A549 (cell line): ENCODE data around the gene TMEM255A. TPM values are rescaled to one million over a fixed set of nuclear protein-coding genes. Genes with fewer than 3 reads are reported as not detected.
A peak's percentile ranks its signal among the peaks of the same experiment; 100 is the strongest.

Experiments
- ATAC-seq, 2 experiments: fragments of 200-7000 bp in 1 of 2; fragments of >200 bp in 1 of 2; cut with Nextera tagmentation in 1 of 2; cut with Tn5 transposase in 1 of 2; 3 replicates each; pipeline versions ENCODE4 v1.8.0 to v1.9.1; 2018 to 2020; ENCODE audit warnings: mild to moderate bottlenecking in 1 of 2, moderate library complexity in 1 of 2
- CTCF ChIA-PET: fragments of 300-600 bp; sonication (Branson Sonifier 250); formaldehyde crosslinking; extraction: SDS; loops from one replicate; lab custom pipeline; 2021; ENCODE audit warnings: antibody characterized with exemption, inconsistent platforms; lab: Yijun Ruan, JAX
- POLR2A ChIA-PET: fragments of 350-600 bp; formaldehyde crosslinking; extraction: SDS; loops from one replicate; lab custom pipeline; 2021; ENCODE audit warnings: antibody characterized with exemption, inconsistent platforms; lab: Yijun Ruan, JAX
- DNase-seq, 2 experiments: peaks; one replicate each; pipeline versions ENCODE4 v3.0.0 to v3.0.0-alpha.2; 2011 to 2016; ENCODE audit warnings: low read depth in 1 of 2, low spot score in 1 of 2
- FAIRE-seq: peaks from 2 replicates; lab custom pipeline; 2011; peaks lifted over from hg19 to GRCh38; lab: Jason Lieb, UNC
- H3K27ac ChIP-seq, 2 experiments: fragments of >200 bp; sonication (Bioruptor Twin); formaldehyde crosslinking; 3 replicates each; pipeline ENCODE4 v1.5.1; 2016 to 2017
- H3K4me1 ChIP-seq: fragments of >200 bp; sonication (Bioruptor Twin); formaldehyde crosslinking; 3 replicates; pipeline ENCODE4 v1.6.1; 2016
- H3K4me2 ChIP-seq: fragments of >200 bp; sonication (Bioruptor Twin); formaldehyde crosslinking; 3 replicates; pipeline ENCODE4 v1.6.1; 2016
- H3K4me3 ChIP-seq: fragments of >200 bp; sonication (Bioruptor Twin); formaldehyde crosslinking; 3 replicates; pipeline ENCODE4 v1.5.1; 2016
- H3K9me3 ChIP-seq: fragments of >200 bp; sonication (Bioruptor Twin); formaldehyde crosslinking; 3 replicates; pipeline ENCODE4 v1.6.1; 2016
- BCL3 ChIP-seq: fragments of >200 bp; sonication (Bioruptor Twin); formaldehyde crosslinking; IDR thresholded peaks from 3 replicates; pipeline ENCODE4 v1.6.1; 2016
- BHLHE40 ChIP-seq: IDR thresholded peaks from 2 replicates; pipeline ENCODE4 v1.6.1; 2012; ENCODE audit warnings: low read depth, low read length, inconsistent platforms
- CBX2 ChIP-seq: fragments of 200-600 bp; sonication (generic); IDR thresholded peaks from 2 replicates; pipeline ENCODE4 v1.6.1; 2016; ENCODE audit warnings: low read depth, mild to moderate bottlenecking, borderline replicate concordance
- CHD2 ChIP-seq: fragments of 150-350 bp; IDR thresholded peaks from 2 replicates; pipeline ENCODE4 v1.6.1; 2014; ENCODE audit warnings: low read length; ENCODE audit not compliant: partially characterized antibody
- E2F6 ChIP-seq: IDR thresholded peaks from 2 replicates; pipeline ENCODE4 v1.6.1; 2012; ENCODE audit warnings: low read depth, borderline replicate concordance
- EP300 ChIP-seq, 2 experiments: fragments of >200 bp; sonication (Bioruptor Twin); formaldehyde crosslinking; IDR thresholded peaks; 2 replicates in 1 of 2; 3 replicates in 1 of 2; pipeline ENCODE4 v1.6.1; 2016 to 2017
- ESRRA ChIP-seq: fragments of 150-350 bp; IDR thresholded peaks from 2 replicates; pipeline ENCODE4 v1.6.1; 2014; ENCODE audit warnings: mild to moderate bottlenecking, low read length, borderline replicate concordance
- FOSB ChIP-seq: fragments of 250-450 bp; sonication (Bioruptor Pico); IDR thresholded peaks from 2 replicates; pipeline ENCODE4 v1.5.0; 2020; ENCODE audit warnings: mild to moderate bottlenecking, moderate library complexity
- HES2 ChIP-seq: fragments of >200 bp; sonication (Bioruptor Twin); formaldehyde crosslinking; IDR thresholded peaks from 2 replicates; pipeline ENCODE4 v1.6.1; 2016
- HEYL ChIP-seq: fragments of 250-450 bp; sonication (Bioruptor Pico); IDR thresholded peaks from 2 replicates; pipeline ENCODE4 v1.8.0; 2021; ENCODE audit warnings: mild to moderate bottlenecking, moderate library complexity
- KDM5A ChIP-seq: fragments of 200-600 bp; sonication (generic); IDR thresholded peaks from 2 replicates; pipeline ENCODE4 v1.6.1; 2016; ENCODE audit warnings: antibody characterized with exemption, mild to moderate bottlenecking
- MAZ ChIP-seq: fragments of 150-350 bp; IDR thresholded peaks from 2 replicates; pipeline ENCODE4 v1.6.1; 2014; ENCODE audit warnings: antibody characterized with exemption, low read depth, low read length, borderline replicate concordance
- MYC ChIP-seq: IDR thresholded peaks from 2 replicates; pipeline ENCODE4 v1.6.1; 2012; ENCODE audit warnings: mild to moderate bottlenecking, inconsistent platforms, low read length, improper control_type of control experiment, borderline replicate concordance
- NFE2L2 ChIP-seq: fragments of 150-350 bp; conservative IDR thresholded peaks from 2 replicates; pipeline ENCODE4 v1.6.1; 2014; ENCODE audit warnings: low read length
- NR3C1 ChIP-seq: fragments of >200 bp; sonication (Bioruptor Twin); formaldehyde crosslinking; IDR thresholded peaks from 3 replicates; pipeline ENCODE4 v1.6.1; 2017
- PBX3 ChIP-seq: IDR thresholded peaks from 2 replicates; pipeline ENCODE4 v1.6.1; 2012
- POLR2AphosphoS2 ChIP-seq: conservative IDR thresholded peaks from 2 replicates; pipeline ENCODE4 v1.6.1; 2012; ENCODE audit warnings: low read length, improper control_type of control experiment, inconsistent platforms
- RAD21 ChIP-seq, 2 experiments: fragments of >200 bp in 1 of 2; sonication (Bioruptor Twin) in 1 of 2; formaldehyde crosslinking in 1 of 2; IDR thresholded peaks in 1 of 2; conservative IDR thresholded peaks in 1 of 2; 2 replicates in 1 of 2; 3 replicates in 1 of 2; pipeline ENCODE4 v1.6.1; 2012 to 2018; ENCODE audit warnings: inconsistent platforms in 1 of 2
- RARB ChIP-seq: fragments of 250-450 bp; sonication (Bioruptor Pico); IDR thresholded peaks from 2 replicates; pipeline ENCODE4 v1.8.0; 2021; ENCODE audit warnings: mild to moderate bottlenecking, moderate library complexity
- RCOR1 ChIP-seq: fragments of 150-350 bp; IDR thresholded peaks from 2 replicates; pipeline ENCODE4 v1.6.1; 2014; ENCODE audit warnings: antibody characterized with exemption, low read length, low read depth
- RFX5 ChIP-seq: fragments of 450-650 bp; IDR thresholded peaks from 2 replicates; pipeline ENCODE4 v1.7.1; 2014; ENCODE audit warnings: antibody characterized with exemption, mild to moderate bottlenecking, moderate library complexity
- RNF2 ChIP-seq: fragments of 200-600 bp; sonication (generic); IDR thresholded peaks from 2 replicates; pipeline ENCODE4 v1.6.1; 2016; ENCODE audit warnings: low read depth, mild to moderate bottlenecking, antibody characterized with exemption, moderate library complexity, borderline replicate concordance
- TFCP2L1 ChIP-seq: fragments of 250-450 bp; sonication (Bioruptor Pico); IDR thresholded peaks from 2 replicates; pipeline ENCODE4 v1.5.0; 2021; ENCODE audit warnings: mild to moderate bottlenecking
- ZFP36 ChIP-seq: fragments of 450-650 bp; IDR thresholded peaks from 2 replicates; pipeline ENCODE4 v1.6.1; 2014; ENCODE audit warnings: borderline replicate concordance; ENCODE audit not compliant: partially characterized antibody
- ZNF302 ChIP-seq: fragments of 250-450 bp; sonication (Bioruptor Pico); IDR thresholded peaks from 2 replicates; pipeline ENCODE4 v1.9.0; 2021; ENCODE audit warnings: inconsistent platforms, mild to moderate bottlenecking, moderate library complexity
- ZSCAN20 ChIP-seq: fragments of 250-450 bp; sonication (Bioruptor Pico); IDR thresholded peaks from 2 replicates; pipeline ENCODE4 v1.8.0; 2022; ENCODE audit warnings: mild to moderate bottlenecking, moderate library complexity
- WGBS: methylation state at CpG from one replicate; pipeline ENCODE4 v1.1.6; 2017; ENCODE audit errors: missing lambda C conversion rate; 5-methylcytosine and 5-hydroxymethylcytosine counted together
- polyA plus RNA-seq, 4 experiments: library from polyadenylated mRNA; depleted of rRNA in 3 of 4; stranded (reverse); fragments of >200 nt; fragmentation: RNase III in 1 of 4; extraction: RNeasy Plus Mini Kit Qiagen cat#74134 plus additional on column Dnase treatment in 1 of 4; gene quantifications; 2 replicates in 3 of 4; 3 replicates in 1 of 4; pipeline ENCODE4 v1.2.3, GENCODE V29; 2011 to 2017
- TF ChIP-seq, protein P1 (sequence below): fragments of 450-650 bp; IDR thresholded peaks from 2 replicates; pipeline ENCODE4 v1.6.1; 2014; ENCODE audit warnings: antibody characterized with exemption
- TF ChIP-seq, protein P2 (sequence below): fragments of 200-600 bp; sonication (generic); IDR thresholded peaks from 2 replicates; pipeline ENCODE4 v1.6.1; 2016; ENCODE audit warnings: antibody characterized with exemption, mild to moderate bottlenecking, moderate library complexity

The TMEM255A gene
- polyA plus RNA-seq, 2 of the 4 experiments (the other 2 are of a cell fraction), result 0.03 to 0.16 TPM

DNA sequence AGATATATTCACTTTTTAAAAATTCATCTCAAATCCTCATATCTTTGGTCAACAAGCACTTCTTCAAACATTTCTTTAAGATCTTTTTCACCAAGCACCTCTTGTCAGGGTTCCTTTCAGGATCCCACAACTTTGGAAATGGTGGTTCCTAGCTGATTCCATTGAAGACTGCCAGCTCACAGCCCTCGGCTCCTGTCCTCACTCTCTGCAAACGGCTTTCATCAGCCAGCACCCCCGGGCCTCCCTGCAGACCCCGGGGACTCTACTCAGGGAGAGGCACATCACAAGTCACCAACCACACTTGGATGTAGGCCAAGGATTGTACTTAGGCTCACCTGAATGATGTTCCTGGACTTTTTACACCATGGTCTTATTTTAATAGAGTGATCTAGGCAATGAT is 40.7 kb downstream of the TMEM255A start:
- no peak for DNase-seq
- FAIRE-seq, result no peak
- Histone ChIP-seq H3K4me2 (no peak overlapping the region), H3K27ac (no peak overlapping the region), H3K4me3 (no peak overlapping the region), H3K4me1 (no peaks in the 10 kb centered on the region), H3K9me3 (no peaks in the 10 kb centered on the region)
- no peak for ATAC-seq
- POLR2A ChIA-PET, result no interaction called here
- 11% methylated on average over 4 of the region's 4 CpGs for WGBS
- no peak for TF ChIP-seq EP300 (IDR thresholded peaks at IDR 0.05)
- no peak for TF ChIP-seq MAZ
- no peak for TF ChIP-seq BCL3
- TF ChIP-seq ZNF302 (CRISPR knock-in tag), result no peak
- no peak for TF ChIP-seq HEYL (CRISPR knock-in tag)
- no peak for TF ChIP-seq RFX5
- no peak for TF ChIP-seq RNF2
- TF ChIP-seq PBX3, result no peak
- TF ChIP-seq POLR2AphosphoS2, result no peak
- TF ChIP-seq ZFP36, result no peak
- no peak for TF ChIP-seq ZSCAN20 (CRISPR knock-in tag)
- TF ChIP-seq CHD2, result no peak
- no peak for TF ChIP-seq TFCP2L1 (CRISPR knock-in tag)
- no peak for TF ChIP-seq RAD21 (conservative IDR thresholded peaks at IDR 0.05 in 1 of 2, IDR thresholded peaks at IDR 0.05 in 1 of 2)
- TF ChIP-seq RCOR1, result no peak
- TF ChIP-seq NFE2L2, result no peak
- TF ChIP-seq ESRRA, result no peak
- TF ChIP-seq, protein P1, sequence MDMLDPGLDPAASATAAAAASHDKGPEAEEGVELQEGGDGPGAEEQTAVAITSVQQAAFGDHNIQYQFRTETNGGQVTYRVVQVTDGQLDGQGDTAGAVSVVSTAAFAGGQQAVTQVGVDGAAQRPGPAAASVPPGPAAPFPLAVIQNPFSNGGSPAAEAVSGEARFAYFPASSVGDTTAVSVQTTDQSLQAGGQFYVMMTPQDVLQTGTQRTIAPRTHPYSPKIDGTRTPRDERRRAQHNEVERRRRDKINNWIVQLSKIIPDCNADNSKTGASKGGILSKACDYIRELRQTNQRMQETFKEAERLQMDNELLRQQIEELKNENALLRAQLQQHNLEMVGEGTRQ, result no peak
- no peak for TF ChIP-seq NR3C1
- CTCF ChIA-PET, result interaction anchor here (0.7 kb wide), 1 partner anchor 16 kb away, joined by 3 read pairs; no protein-coding TSS in a partner anchor

- no peak overlapping the region for H3K4me3 ChIP-seq
- DNase-seq, result no peak
- ChIA-PET CTCF (no interaction called here), POLR2A (no interaction called here)
- no peak overlapping the region for H3K27ac ChIP-seq
- H3K4me2 ChIP-seq, result no peak overlapping the region
- no peaks in the 10 kb centered on the region for H3K9me3 ChIP-seq
- H3K4me1 ChIP-seq, result no peaks in the 10 kb centered on the region
- no peak for ATAC-seq
- peak; percentile 7 for FAIRE-seq
- WGBS, result 54% methylated on average over 1 of the region's 1 CpG
- TF ChIP-seq, protein P2, sequence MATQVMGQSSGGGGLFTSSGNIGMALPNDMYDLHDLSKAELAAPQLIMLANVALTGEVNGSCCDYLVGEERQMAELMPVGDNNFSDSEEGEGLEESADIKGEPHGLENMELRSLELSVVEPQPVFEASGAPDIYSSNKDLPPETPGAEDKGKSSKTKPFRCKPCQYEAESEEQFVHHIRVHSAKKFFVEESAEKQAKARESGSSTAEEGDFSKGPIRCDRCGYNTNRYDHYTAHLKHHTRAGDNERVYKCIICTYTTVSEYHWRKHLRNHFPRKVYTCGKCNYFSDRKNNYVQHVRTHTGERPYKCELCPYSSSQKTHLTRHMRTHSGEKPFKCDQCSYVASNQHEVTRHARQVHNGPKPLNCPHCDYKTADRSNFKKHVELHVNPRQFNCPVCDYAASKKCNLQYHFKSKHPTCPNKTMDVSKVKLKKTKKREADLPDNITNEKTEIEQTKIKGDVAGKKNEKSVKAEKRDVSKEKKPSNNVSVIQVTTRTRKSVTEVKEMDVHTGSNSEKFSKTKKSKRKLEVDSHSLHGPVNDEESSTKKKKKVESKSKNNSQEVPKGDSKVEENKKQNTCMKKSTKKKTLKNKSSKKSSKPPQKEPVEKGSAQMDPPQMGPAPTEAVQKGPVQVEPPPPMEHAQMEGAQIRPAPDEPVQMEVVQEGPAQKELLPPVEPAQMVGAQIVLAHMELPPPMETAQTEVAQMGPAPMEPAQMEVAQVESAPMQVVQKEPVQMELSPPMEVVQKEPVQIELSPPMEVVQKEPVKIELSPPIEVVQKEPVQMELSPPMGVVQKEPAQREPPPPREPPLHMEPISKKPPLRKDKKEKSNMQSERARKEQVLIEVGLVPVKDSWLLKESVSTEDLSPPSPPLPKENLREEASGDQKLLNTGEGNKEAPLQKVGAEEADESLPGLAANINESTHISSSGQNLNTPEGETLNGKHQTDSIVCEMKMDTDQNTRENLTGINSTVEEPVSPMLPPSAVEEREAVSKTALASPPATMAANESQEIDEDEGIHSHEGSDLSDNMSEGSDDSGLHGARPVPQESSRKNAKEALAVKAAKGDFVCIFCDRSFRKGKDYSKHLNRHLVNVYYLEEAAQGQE, result no peak
- TF ChIP-seq POLR2AphosphoS2 (no peak), BHLHE40 (no peak), RARB (CRISPR knock-in tag) (no peak), KDM5A (no peak), ESRRA (no peak), RAD21 (conservative IDR thresholded peaks at IDR 0.05 in 1 of 2, IDR thresholded peaks at IDR 0.05 in 1 of 2) (no peak), E2F6 (no peak), ZFP36 (no peak), NR3C1 (no peak), CHD2 (no peak), EP300 (IDR thresholded peaks at IDR 0.05) (no peak), CBX2 (no peak), FOSB (CRISPR knock-in tag) (no peak), MYC (no peak), HES2 (no peak)
- TF ChIP-seq, protein P1, result no peak
Measured at GRCh38 chrX:120269373-120270035, 41.8 kb downstream of the TMEM255A start.
